K562 (cell line): ENCODE results near the gene PTPMT1. TPM values are rescaled to one million over a fixed set of nuclear protein-coding genes. Genes with fewer than 3 reads are reported as not detected.
"Not testable (repeated sequence)": the region's sequence is repeated elsewhere in the genome, so short reads cannot be mapped to it uniquely, and the experiment has no call there.

Experiments
- ATAC-seq: fragments of 200-7000 bp; cut with Tn5 transposase; 3 replicates; pipeline ENCODE4 v1.9.1; 2020; ENCODE audit warnings: moderate library complexity
- BruUV-seq: library from RNA; stranded (reverse); fragments of 400-500 nt; replicated peaks from 2 replicates; lab custom pipeline; 2021; lab: Mats Ljungman, UMichigan
- CTCF ChIA-PET: fragments of 300-600 bp; formaldehyde crosslinking; extraction: SDS; loops from one replicate; lab custom pipeline; 2021; ENCODE audit warnings: low intra/inter-chr PET ratio; lab: Yijun Ruan, JAX
- POLR2A ChIA-PET: fragments of 300-600, 350-650 bp; sonication (Branson Sonifier 250); formaldehyde crosslinking; extraction: SDS; loops from one replicate; lab custom pipeline; 2021; ENCODE audit warnings: antibody characterized with exemption, inconsistent platforms; lab: Yijun Ruan, JAX
- DNase-seq, 4 experiments: peaks; one replicate each; pipeline versions ENCODE4 v3.0.0 to v3.0.0-alpha.2; 2011 to 2018; ENCODE audit warnings: low spot score in 3 of 4, mixed read lengths in 3 of 4; ENCODE audit errors: extremely low read depth in 1 of 4
- FAIRE-seq: peaks from 2 replicates; lab custom pipeline; 2011; peaks lifted over from hg19 to GRCh38; lab: Jason Lieb, UNC
- H2AFZ ChIP-seq: 2 replicates; pipeline ENCODE4 v1.6.0; 2011; ENCODE audit warnings: low read depth, low read length, control low read depth, inconsistent platforms
- H3K27ac ChIP-seq: fragments of 200-600 bp; 3 replicates; pipeline ENCODE4 v1.8.0; 2011; ENCODE audit warnings: low read depth, mild to moderate bottlenecking, control low read depth, inconsistent platforms, low read length, moderate library complexity, mixed read lengths; ENCODE audit errors: extremely low read depth
- H3K27me3 ChIP-seq, 2 experiments: fragments of 300-600 bp in 1 of 2; 2 replicates in 1 of 2; 3 replicates in 1 of 2; pipeline versions ENCODE4 v1.6.0 to v1.8.0; 2011; ENCODE audit warnings: inconsistent platforms in 2 of 2, low read length in 2 of 2, mild to moderate bottlenecking in 1 of 2, mixed read lengths in 1 of 2, moderate library complexity in 1 of 2; ENCODE audit not compliant: control insufficient read depth in 2 of 2, insufficient read depth in 2 of 2
- H3K36me3 ChIP-seq: fragments of 300-600 bp; 3 replicates; pipeline ENCODE4 v1.8.0; 2011; ENCODE audit warnings: mild to moderate bottlenecking, low read length, inconsistent platforms; ENCODE audit not compliant: control insufficient read depth, insufficient read depth
- H3K4me1 ChIP-seq, 2 experiments: fragments of 200-600 bp in 1 of 2; replicated peaks in 1 of 2; 2 replicates in 1 of 2; 3 replicates in 1 of 2; pipeline versions ENCODE4 v1.5.1 to v1.8.0; 2011; ENCODE audit warnings: inconsistent platforms in 2 of 2, low read length in 2 of 2, mild to moderate bottlenecking in 1 of 2, mixed read lengths in 1 of 2, moderate library complexity in 1 of 2; ENCODE audit not compliant: control insufficient read depth in 2 of 2, insufficient read depth in 2 of 2
- H3K4me2 ChIP-seq: 2 replicates; pipeline ENCODE4 v1.6.1; 2011; ENCODE audit warnings: low read length, control low read depth, inconsistent platforms, mixed read lengths; ENCODE audit not compliant: insufficient read depth
- H3K4me3 ChIP-seq: fragments of 200-600 bp; sonication (generic), shearing (Covaris generic); 2 replicates; pipeline ENCODE4 v1.5.1; 2016; ENCODE audit warnings: control low read depth, inconsistent platforms
- H3K79me2 ChIP-seq: fragments of 200-600 bp; 3 replicates; pipeline ENCODE4 v1.8.0; 2011; ENCODE audit warnings: low read length, inconsistent platforms; ENCODE audit not compliant: control insufficient read depth, insufficient read depth
- H3K9ac ChIP-seq, 2 experiments: 2 replicates each; pipeline versions ENCODE4 v1.6.0 to v1.6.1; 2011; ENCODE audit warnings: low read depth in 2 of 2, low read length in 2 of 2, control low read depth in 1 of 2, inconsistent platforms in 1 of 2, mild to moderate bottlenecking in 1 of 2, mixed read lengths in 1 of 2; ENCODE audit not compliant: insufficient read depth in 1 of 2
- H3K9me1 ChIP-seq: one replicate; pipeline ENCODE4 v1.6.0; 2011; ENCODE audit warnings: inconsistent platforms, mild to moderate bottlenecking, low read length, moderate library complexity; ENCODE audit not compliant: control insufficient read depth, insufficient read depth
- H3K9me3 ChIP-seq: replicated peaks from 2 replicates; pipeline ENCODE4 v1.5.1; 2011; ENCODE audit warnings: low read depth, low read length, inconsistent platforms; ENCODE audit not compliant: control insufficient read depth, insufficient read depth
- H4K20me1 ChIP-seq: replicated peaks from 2 replicates; pipeline ENCODE4 v1.6.1; 2011; ENCODE audit warnings: low read length, inconsistent platforms, mixed read lengths; ENCODE audit not compliant: control insufficient read depth, insufficient read depth
- PRDM10 ChIP-seq: fragments of 450-650 bp; IDR thresholded peaks from 2 replicates; pipeline ENCODE4 v1.6.1; 2018; ENCODE audit not compliant: partially characterized antibody
- ZNF589 ChIP-seq: fragments of 200-800 bp; sonication (Bioruptor generic); IDR thresholded peaks from 2 replicates; pipeline ENCODE4 v1.6.1; 2016; ENCODE audit warnings: low read depth, missing genetic modification characterization, missing compliant biosample characterization
- WGBS: fragments of 100-300 bp; shearing (Covaris generic); methylation state at CpG from one replicate; pipeline ENCODE4 v1.1.6; 2016; ENCODE audit warnings: low coverage, mixed read lengths; ENCODE audit not compliant: insufficient coverage; ENCODE audit errors: missing lambda C conversion rate; 5-methylcytosine and 5-hydroxymethylcytosine counted together
- in situ Hi-C: fragments of 300-500 bp; cut with MboI; formaldehyde crosslinking; loops from 4 replicates; pipeline ENCODE4 v1.15.0; 2018; ENCODE audit warnings: inconsistent platforms, mixed read lengths
- intact Hi-C: fragments of 100-400 bp; cut with micrococcal nuclease; formaldehyde crosslinking; loops from 2 replicates; pipeline ENCODE4 v1.14.2; 2022
- polyA plus RNA-seq, 8 experiments: library from polyadenylated mRNA; depleted of rRNA in 4 of 8; stranded (reverse) in 5 of 8; unstranded in 3 of 8; fragments of >200 nt; fragmentation: Nextera tagmentation in 2 of 8; fragmentation: Illumina TruSeq in 1 of 8; extraction: Ambion mirVana in 2 of 8; extraction: Trizol in 1 of 8; gene quantifications; 2 replicates each; pipeline versions ENCODE4 v1.2.1 to v1.2.3, GENCODE V29; 2011 to 2014; ENCODE audit warnings: inconsistent platforms in 1 of 8, missing spikeins in 1 of 8
- total RNA-seq, 7 experiments: library from RNA; depleted of rRNA in 6 of 7; stranded (reverse); fragments of >200 nt in 6 of 7; fragmentation: Illumina TruSeq in 2 of 7; extraction: Trizol in 2 of 7; gene quantifications; 2 replicates each; pipeline versions ENCODE4 v1.2.1 to v1.2.3, GENCODE V29; 2011 to 2021; ENCODE audit warnings: low replicate concordance in 1 of 7

PTPMT1 gene
- total and polyA plus RNA-seq, 9 of the 15 experiments (the other 6 are each of a cell fraction or from before 2014, with no cell fraction given), result 10.4 to 140 (median 67.2) TPM

DNA sequence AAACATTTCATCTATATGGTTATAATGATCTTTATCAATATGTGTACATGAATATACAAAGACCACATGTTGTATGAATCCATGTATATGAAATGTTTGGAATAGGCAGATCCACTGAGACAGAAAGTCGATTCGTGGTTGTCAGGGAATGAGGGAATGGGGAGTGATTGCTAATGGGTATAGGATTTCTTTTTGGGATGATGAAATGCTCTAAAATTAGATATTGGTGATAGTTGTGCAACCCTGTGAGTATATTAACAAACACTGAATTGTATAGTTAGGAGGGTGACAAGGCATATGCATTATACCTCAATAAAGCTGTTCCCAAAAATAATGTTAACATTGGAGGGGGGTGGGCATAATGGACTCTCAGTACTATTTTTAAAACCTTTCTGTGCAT is 5.0 kb upstream of the PTPMT1 start (continued):
- no peak for TF ChIP-seq ZNF589 (CRISPR knock-in tag)

- H3K9ac ChIP-seq, H3K4me3 ChIP-seq, H3K27ac ChIP-seq, H4K20me1 ChIP-seq, in situ Hi-C loops, BruUV-seq, H3K36me3 ChIP-seq, FAIRE-seq, ATAC-seq, H2AFZ ChIP-seq, intact Hi-C loops, H3K4me2 ChIP-seq, H3K9me1 ChIP-seq, H3K9me3 ChIP-seq, CTCF ChIA-PET, H3K27me3 ChIP-seq: not testable (repeated sequence)
- WGBS, result 49% methylated on average over 4 of the region's 4 CpGs
- peaks cover 28% of the 10 kb centered on the region for H3K79me2 ChIP-seq
- TF ChIP-seq PRDM10, result peak; percentile 53
- DNase-seq, result peak in 1 of 4 experiments; percentile 15
- POLR2A ChIA-PET, result interaction anchor here (0.6 to 1.1 kb wide), 2 partner anchors 11 to 290 kb away, joined by 3 to 4 read pairs; no protein-coding TSS in a partner anchor
- H3K4me1 ChIP-seq, result peaks cover 10 to 40% of the 10 kb centered on the region in 2 experiments; a peak in 4 of 5 replicates
Observed at GRCh38 chr11:47562393-47562792, 3.0 kb upstream of the PTPMT1 start.
